GM15510 (cell line): Measurements from ENCODE around the gene FAM114A1.

ENCODE experiments used
- POLR2A ChIP-seq: IDR thresholded peaks from 3 replicates; pipeline ENCODE4 v1.6.1; 2011; ENCODE audit warnings: borderline replicate concordance; ENCODE audit not compliant: insufficient read length; ENCODE audit errors: extremely low read depth

The FAM114A1 gene

GRCh38 chr4:38871593-38871992 lies 4.0 kb downstream of the FAM114A1 start:
- no peak for TF ChIP-seq POLR2A

GRCh38 chr4:38872620-38873019 lies 5.0 kb downstream of the FAM114A1 start:
- no peak for TF ChIP-seq POLR2A

DNA sequence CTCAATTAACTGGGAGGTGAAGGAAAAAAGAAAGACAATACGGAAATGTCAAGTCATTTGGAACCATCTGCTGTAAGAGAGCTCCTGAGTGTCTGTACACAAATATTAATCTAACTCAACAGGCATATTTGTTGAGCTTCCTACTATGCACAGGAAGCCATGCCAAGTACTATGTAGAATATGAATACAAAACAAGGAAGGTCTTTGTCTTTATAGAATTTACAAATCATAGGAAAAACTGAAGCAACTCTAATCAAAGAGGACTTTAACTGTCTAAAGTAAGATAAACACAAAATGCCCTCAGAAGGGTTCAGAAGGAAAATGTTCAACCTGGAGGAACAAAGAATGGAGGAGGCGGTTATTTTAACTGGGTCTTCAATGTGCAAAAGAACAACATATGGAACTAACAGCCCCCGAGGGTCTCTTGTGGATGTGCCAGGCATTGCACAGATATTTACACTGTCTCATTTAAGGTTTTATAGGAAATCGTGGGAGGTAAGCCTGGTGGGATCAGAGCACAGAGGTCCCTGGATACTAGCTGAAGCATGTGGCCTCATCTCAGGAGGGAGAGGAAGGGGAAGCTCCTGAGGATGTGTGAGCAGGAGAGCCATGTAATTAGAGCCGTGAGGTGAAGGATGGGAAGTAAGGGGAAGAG lies 5.8 kb downstream of the FAM114A1 start:
- TF ChIP-seq POLR2A: no peak

- TF ChIP-seq POLR2A: no peak
Observed at GRCh38 chr4:38876636-38877035, 9.0 kb downstream of the FAM114A1 start.

DNA sequence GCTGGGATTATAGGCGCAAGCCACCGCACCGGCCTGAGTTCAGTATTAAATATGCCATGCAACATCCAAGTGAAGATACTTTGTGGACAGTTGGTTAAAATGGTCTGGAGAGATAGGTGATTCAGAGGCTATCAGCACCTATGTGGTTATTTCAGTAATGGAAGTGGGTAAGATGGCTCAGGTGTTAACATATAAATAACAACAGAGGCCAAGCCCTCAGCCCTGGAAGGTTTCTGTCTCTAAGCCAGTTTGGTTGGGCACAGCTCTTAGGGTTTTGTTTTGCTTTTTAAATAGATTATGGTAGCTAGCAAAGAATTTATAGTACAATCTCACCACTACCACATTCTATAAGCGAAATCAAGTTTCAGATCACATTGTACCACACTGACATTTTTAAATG lies 16.6 kb downstream of the FAM114A1 start:
- no peak for TF ChIP-seq POLR2A

- no peak for TF ChIP-seq POLR2A
Observed at GRCh38 chr4:38889143-38889542, 21.5 kb downstream of the FAM114A1 start.

DNA sequence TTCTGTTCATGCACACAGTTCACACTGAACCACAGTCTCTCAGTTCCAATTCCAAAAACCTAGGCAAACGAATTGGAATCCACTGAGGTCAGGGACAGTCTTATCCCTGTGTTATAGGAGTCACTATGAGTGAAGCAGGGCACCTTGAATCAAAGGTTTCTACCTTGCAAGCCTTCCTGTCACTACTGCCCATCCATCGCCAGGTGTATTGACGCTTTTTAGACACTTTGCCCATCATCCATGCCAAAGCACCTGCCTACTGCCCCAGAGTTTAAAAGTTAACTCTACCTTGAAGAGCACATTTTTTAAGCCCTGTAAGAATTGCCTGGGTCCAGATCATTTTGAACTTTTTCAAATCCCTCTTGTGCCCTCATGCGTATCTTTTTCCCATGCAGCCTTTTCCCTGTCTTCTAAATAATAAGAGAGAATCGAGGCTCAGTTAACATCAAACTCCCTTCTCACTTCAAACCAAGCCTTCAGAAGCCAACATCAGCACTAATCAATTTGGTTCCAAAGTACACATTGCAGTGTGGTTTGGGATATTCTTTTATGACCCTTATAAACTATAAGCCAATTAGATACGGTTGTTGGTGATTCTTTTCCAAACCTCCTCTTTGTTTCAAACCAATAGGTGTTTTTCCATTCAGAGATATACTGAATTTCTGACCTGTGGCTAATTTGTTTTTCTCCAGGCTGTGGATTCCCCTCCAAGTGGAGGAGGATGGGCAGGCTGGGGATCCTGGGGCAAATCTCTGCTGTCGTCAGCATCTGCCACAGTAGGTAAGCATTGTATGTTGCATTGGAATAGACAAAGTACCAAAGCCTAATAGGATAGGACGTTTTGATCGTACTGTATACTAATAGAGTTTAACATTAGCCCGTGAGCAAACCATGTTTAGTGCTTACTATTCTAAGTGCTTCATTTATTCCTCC lies 23.7 kb downstream of the FAM114A1 start:
- no peak for TF ChIP-seq POLR2A

DNA sequence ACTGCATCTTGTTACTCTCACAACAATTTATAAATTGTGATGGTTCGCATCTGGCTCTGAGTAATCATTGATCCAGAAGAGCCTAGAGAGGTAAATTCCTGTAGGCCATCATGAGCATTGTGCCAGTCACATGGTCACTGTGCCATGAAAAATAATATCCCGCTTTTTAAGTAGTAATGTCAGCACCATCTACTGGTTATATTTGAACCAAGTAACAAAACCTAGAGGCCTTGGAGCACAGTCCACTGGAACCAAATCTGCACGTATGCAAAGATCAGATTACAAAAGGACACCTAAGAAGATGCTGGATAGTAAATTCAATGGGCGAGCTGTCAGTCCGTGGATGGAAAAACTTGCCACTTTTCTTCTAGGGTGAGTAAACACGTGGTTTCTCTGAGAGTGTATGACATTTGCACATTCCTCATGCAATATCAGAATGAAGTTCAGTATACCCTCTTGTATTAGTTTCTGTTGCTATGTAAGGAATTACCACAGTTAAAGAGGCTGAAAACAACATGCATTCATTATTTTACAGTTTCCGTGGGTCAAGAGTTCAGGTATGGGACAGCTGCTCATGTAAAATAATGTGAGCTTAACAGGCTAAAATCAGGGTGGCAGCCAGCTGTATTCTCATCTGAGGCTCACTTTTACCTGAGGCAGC lies 26.8 kb downstream of the FAM114A1 start:
- no peak for TF ChIP-seq POLR2A

DNA sequence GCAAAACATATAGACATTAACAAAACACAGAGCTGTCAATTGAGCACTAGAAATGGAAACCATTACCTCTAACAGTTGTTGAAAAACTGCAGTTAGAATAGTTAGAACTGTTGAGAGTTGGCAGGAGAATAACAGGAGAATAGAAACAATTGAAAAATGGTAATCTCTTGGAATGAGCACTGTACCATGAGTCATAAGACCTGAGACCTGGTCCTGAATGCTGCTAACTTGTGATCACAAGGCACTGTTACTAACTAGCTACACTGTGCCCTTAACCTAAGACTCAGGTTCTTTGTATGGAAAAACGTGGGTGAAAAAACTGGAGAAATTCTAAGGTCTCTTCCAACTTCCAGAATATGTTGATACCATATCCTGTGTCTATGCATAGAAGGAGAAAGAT lies 29.3 kb downstream of the FAM114A1 start:
- TF ChIP-seq POLR2A: no peak

DNA sequence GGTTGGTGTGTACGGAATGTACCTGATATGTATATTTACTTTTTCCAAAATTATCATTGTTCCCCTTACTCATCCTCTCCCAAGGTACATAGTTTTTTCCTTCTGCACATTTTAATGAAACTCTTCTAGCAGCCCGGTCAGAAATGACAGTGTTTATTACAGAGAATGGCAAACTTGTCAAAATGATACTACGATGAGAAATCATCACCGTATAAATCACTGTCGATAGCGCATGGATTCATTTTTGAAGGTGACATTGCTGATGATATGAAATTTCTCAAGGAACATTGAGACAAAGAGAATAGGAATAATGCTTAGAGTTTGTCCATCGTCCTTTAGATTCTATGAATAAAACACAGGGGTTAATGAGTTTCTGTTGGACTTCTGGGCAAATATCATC lies 30.6 kb downstream of the FAM114A1 start:
- no peak for TF ChIP-seq POLR2A

DNA sequence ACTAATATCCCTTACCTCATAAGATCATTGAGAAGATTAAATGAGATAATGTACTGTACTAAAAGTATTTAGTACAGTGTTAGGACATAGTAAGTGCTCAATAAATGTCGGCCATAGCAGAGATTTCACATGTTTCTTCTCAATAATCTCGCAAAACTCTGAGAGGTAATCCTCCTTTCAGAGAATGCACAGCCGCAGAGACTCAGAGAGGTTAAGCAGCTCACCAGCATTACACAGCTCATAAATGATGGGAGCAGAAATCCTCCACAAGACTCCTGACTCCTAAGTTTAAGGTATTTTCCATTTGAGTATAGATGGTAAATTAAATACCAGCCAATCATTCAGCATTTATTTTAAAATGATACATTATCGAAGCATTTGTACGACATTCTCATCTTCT lies 34.6 kb downstream of the FAM114A1 start:
- TF ChIP-seq POLR2A: no peak

- no peak for TF ChIP-seq POLR2A
Observed at GRCh38 chr4:38902695-38903094, 35.1 kb downstream of the FAM114A1 start.

- no peak for TF ChIP-seq POLR2A
Observed at GRCh38 chr4:38904090-38904666, 36.6 kb downstream of the FAM114A1 start.

- TF ChIP-seq POLR2A: no peak
Observed at GRCh38 chr4:38904682-38905081, 37.1 kb downstream of the FAM114A1 start.

DNA sequence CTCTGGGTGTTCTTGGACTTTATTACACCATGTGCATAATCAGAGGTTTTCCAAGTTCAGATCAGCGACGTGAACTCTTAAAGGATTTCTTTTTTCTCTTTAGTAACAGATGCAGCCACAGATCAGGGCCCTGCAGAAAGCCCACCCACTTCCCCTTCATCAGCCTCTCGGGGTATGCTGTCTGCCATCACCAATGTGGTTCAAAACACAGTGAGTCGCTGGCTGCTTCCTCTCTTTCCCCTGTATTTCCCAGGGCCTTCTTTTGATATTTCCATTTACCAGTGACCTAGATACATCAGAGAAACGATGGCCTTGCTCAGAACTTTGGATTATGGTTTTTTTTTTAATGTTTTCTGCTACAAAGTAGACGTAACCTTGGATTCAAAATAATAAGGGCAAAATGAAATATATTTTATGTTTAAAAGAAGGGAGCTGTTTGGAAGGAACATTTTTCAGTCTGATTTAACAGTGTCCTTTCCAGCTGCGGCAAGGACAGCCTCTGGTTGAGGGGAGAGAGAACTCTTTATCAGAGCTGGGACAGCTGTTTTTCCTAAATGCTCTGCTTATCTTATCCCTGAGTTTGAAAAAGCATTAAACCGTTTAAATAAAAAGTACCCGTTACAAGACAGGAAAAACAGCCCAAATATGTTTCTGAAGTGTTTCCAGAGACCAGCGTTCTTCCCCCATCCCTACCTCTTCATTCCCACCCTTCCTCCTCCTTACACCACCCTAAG lies 38.2 kb downstream of the FAM114A1 start:
- TF ChIP-seq POLR2A: no peak

DNA sequence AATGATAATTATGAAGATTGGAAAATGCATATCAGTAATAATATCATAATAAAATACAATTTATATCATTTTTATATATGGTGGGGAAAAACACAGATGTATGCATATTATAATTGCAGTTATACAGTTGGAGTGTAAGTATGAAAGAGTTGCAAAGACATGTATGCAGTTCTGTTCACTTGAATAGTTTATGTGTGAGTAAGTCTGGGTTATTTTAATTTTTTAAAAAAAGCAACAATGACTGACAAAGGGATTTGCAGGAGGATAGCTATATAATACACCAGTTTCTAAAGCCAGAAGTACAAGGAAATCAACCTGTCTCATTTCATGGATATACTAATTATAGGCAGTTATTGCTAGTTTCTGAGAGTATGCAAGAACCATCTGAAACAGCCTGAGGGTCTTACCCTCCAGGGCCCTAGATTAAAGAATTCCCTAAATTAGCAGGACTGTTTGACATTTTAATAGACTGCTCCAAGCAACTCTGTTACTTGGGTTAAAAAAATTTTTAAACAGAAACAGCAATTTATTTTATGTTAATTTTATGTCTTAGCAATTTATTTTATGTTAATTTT lies 40.2 kb downstream of the FAM114A1 start:
- no peak for TF ChIP-seq POLR2A
